ENCODE results near the gene PRDM5. TPM values are rescaled to one million over a fixed set of nuclear protein-coding genes. Genes with fewer than 3 reads are reported as not detected.

PRDM5 gene
- total RNA-seq, 2 donors from 2014 or later = 9.6 to 36.3 TPM

DNA sequence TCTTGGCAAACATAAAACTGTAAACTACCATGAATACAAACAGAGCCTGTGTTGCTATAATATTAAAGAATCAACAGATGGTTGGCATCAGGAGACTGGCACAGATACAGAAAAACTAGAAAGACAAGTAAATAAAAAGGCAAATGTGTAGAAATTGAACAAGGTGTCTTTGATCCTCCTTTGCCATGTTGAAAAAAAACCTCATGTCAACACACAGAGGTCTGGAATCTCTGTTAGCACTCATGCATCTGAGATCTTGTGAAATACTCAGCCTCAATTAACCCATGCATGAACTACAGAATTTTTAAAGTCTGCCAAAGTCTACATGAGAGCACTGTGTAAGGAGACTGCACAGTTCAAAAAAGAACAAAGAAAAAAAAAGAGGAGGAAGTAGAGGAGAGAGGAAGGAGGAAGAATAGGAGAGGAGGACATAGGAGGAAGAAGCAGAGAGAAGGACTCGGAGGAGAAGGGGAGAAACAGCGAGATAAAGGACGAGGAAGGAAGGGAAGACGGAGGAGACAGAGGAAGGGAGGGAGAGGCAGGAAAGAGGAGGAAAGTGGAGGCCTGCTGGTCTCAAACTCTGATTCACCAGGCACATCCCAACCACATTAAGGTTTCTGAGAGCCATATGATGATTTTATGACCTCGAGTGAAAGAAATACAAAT, 52.8 kb downstream of the PRDM5 start:
- intact Hi-C loops (cut with DNase I) = no loop called here
- 61 to 72% methylated on average over 5 of the region's 5 CpGs for WGBS, 2 donors
- Histone ChIP-seq H3K9me3 (no peaks in the 10 kb centered on the region), H3K27me3 (no peaks in the 10 kb centered on the region), H3K4me3 (no peak overlapping the region), H3K36me3 (replicated peaks in 1 of 2; ENCODE audit: insufficient read depth in 1 of 2, low read depth in 2 of 2) (no peaks in the 10 kb centered on the region), H3K27ac (no peak overlapping the region), H3K4me1 (peaks cover 19% of the 10 kb centered on the region)
- ATAC-seq = peak; percentile 52
- TF ChIP-seq CTCF (IDR thresholded peaks at IDR 0.05) (no peak), POLR2A (IDR thresholded peaks at IDR 0.05) (no peak)
- no peak for DNase-seq

DNA sequence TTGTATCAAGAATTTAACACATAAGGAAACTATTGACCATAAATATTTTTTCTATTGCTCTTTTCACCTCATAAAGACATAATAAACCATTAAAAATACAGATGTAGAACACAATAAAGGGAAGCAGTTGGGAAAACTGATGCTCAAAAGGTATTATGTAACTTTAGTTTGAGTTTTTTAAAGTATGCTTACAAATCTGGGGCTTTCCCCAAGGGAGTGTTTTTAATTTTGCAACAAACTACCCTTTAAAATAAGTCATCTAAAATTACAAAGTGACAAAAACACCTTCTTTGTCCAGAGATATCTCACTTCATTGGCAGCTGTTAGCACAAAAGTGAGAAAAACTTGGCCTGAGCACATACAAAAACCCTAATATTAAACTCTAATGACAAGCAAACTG, 55.0 kb downstream of the PRDM5 start:
- DNase-seq (no peak), ATAC-seq (no peak)
- H3K4me3 ChIP-seq = no peak overlapping the region
- H3K27me3 ChIP-seq = no peaks in the 10 kb centered on the region
- H3K4me1 ChIP-seq = peaks cover 19% of the 10 kb centered on the region
- no peaks in the 10 kb centered on the region for H3K9me3 ChIP-seq
- intact Hi-C loops (cut with DNase I) = no loop called here
- no peak overlapping the region for H3K27ac ChIP-seq
- no peak for TF ChIP-seq POLR2A (IDR thresholded peaks at IDR 0.05)
- TF ChIP-seq CTCF (IDR thresholded peaks at IDR 0.05) = no peak
- no peaks in the 10 kb centered on the region for H3K36me3 ChIP-seq (replicated peaks in 1 of 2; ENCODE audit: insufficient read depth in 1 of 2, low read depth in 2 of 2)

DNA sequence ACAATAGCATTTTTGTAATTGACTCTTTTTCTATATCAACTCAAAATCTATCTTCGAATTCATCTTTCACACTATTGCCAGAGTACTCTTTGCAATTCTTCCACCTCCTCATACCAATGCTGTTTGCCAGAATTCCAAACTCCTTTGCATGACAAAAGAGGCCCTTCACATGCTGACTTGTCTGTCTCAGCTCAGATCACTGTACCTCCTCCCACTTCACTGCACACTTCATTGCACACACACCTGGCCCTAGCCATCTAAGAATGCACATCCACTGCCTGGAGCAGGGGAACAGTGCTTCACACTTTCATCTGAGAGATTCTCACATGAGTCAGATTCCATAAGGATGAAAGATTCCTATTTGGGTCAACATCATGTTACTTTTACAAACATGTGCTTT, 56.5 kb downstream of the PRDM5 start:
- intact Hi-C loops (cut with DNase I) = no loop called here
- Histone ChIP-seq H3K27me3 (no peaks in the 10 kb centered on the region), H3K27ac (no peak overlapping the region), H3K4me3 (no peak overlapping the region), H3K9me3 (no peaks in the 10 kb centered on the region), H3K4me1 (peaks cover 26% of the 10 kb centered on the region), H3K36me3 (replicated peaks in 1 of 2; ENCODE audit: insufficient read depth in 1 of 2, low read depth in 2 of 2) (no peaks in the 10 kb centered on the region)
- no peak for ATAC-seq
- WGBS, 2 donors = 90 to 94% methylated on average over 1 of the region's 1 CpG
- no peak for DNase-seq
- TF ChIP-seq CTCF (IDR thresholded peaks at IDR 0.05) (no peak), POLR2A (IDR thresholded peaks at IDR 0.05) (no peak)

- Histone ChIP-seq H3K4me3 (no peak overlapping the region), H3K27me3 (no peaks in the 10 kb centered on the region), H3K4me1 (peaks cover 21% of the 10 kb centered on the region), H3K27ac (no peak overlapping the region), H3K36me3 (replicated peaks in 1 of 2; ENCODE audit: insufficient read depth in 1 of 2, low read depth in 2 of 2) (no peaks in the 10 kb centered on the region), H3K9me3 (no peaks in the 10 kb centered on the region)
- intact Hi-C loops (cut with DNase I) = no loop called here
- DNase-seq = no peak
- no peak for ATAC-seq
- no peak for TF ChIP-seq POLR2A (IDR thresholded peaks at IDR 0.05)
- no peak for TF ChIP-seq CTCF (IDR thresholded peaks at IDR 0.05)
- WGBS, 2 donors = 87 to 88% methylated on average over 2 of the region's 2 CpGs
These were observed 57.6 kb downstream of the PRDM5 start for GRCh38 chr4:120864969-120865368.

GRCh38 chr4:120862432-120862831, 60.1 kb downstream of the PRDM5 start:
- peak in 1 of 7 experiments; percentile 4 for TF ChIP-seq CTCF (IDR thresholded peaks at IDR 0.05)
- no peak for TF ChIP-seq POLR2A (IDR thresholded peaks at IDR 0.05)
- Histone ChIP-seq H3K36me3 (replicated peaks in 1 of 2; ENCODE audit: insufficient read depth in 1 of 2, low read depth in 2 of 2) (no peaks in the 10 kb centered on the region), H3K9me3 (no peaks in the 10 kb centered on the region), H3K4me3 (no peak overlapping the region), H3K4me1 (peaks cover 11% of the 10 kb centered on the region), H3K27me3 (no peaks in the 10 kb centered on the region), H3K27ac (peak overlapping the region in 3 of 4 donors; percentile 4 to 64 (median 39))
- intact Hi-C loops (cut with DNase I) = no loop called here
- ATAC-seq = peak; percentile 78
- peak; percentile 31 to 65 (median 40) for DNase-seq
- 22 to 32% methylated on average over 2 of the region's 2 CpGs for WGBS, 2 donors

Measured in body of pancreas (tissue), 4 donors.